Gastrocnemius medialis (tissue), 4 donors: ENCODE data around the gene SPTBN1.

Experiments
- CTCF ChIP-seq, 5 experiments: fragments of 450-650 bp in 3 of 5; fragments of 200-600 bp in 2 of 5; sonication (generic) in 2 of 5; IDR thresholded peaks in 4 of 5; conservative IDR thresholded peaks in 1 of 5; 1 replicate in 4 of 5; 2 replicates in 1 of 5; pipeline ENCODE4 v1.5.1; 2016 to 2019; ENCODE audit warnings: antibody characterized with exemption in 5 of 5, mild to moderate bottlenecking in 3 of 5, moderate library complexity in 3 of 5
- POLR2A ChIP-seq, 2 donors: fragments of 450-650 bp; IDR thresholded peaks; one replicate each; pipeline ENCODE4 v1.6.1; 2017; ENCODE audit warnings: antibody characterized with exemption in 2 of 2, mild to moderate bottlenecking in 2 of 2, moderate library complexity in 2 of 2

DNA sequence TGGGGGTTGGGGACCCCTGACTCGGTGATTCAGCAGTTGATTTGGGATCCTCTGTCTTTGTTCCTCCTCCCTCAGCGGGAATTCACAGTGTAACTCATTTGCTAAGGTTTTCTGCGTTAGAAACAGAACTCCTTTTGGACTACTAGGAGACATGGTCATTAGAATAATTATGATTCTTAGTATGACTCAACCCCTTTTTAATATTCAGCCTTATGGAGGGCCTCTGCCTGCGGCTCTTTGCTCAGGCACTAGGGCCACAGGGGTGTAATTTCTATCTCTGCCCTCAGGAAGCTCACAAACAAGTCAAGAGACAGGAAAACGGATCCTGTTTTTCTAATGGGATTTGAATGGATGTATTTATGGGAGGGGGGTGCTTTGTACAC, 117.4 kb downstream of the SPTBN1 start:
- TF ChIP-seq POLR2A (IDR thresholded peaks at IDR 0.05) (no peak), CTCF (IDR thresholded peaks at IDR 0.05 in 4 of 5, conservative IDR thresholded peaks at IDR 0.05 in 1 of 5) (no peak)
